Suprapubic skin (tissue), 4 donors: ENCODE data around the gene ST6GAL1. TPM values are rescaled to one million over a fixed set of nuclear protein-coding genes. Genes with fewer than 3 reads are reported as not detected.

Experiments used
- DNase-seq, 2 donors: peaks; one replicate each; pipeline ENCODE4 v3.0.0-alpha.2; 2019; ENCODE audit warnings: low spot score in 2 of 2
- H3K27ac ChIP-seq: fragments of 200-600 bp; sonication (generic); one replicate; pipeline ENCODE4 v1.5.1; 2019
- H3K27me3 ChIP-seq: fragments of 200-600 bp; sonication (generic); one replicate; pipeline ENCODE4 v1.5.1; 2019
- H3K36me3 ChIP-seq: fragments of 200-600 bp; sonication (generic); one replicate; pipeline ENCODE4 v1.5.1; 2019
- H3K4me1 ChIP-seq: fragments of 200-600 bp; sonication (generic); one replicate; pipeline ENCODE4 v1.5.1; 2019
- H3K4me3 ChIP-seq: fragments of 200-600 bp; sonication (generic); one replicate; pipeline ENCODE4 v1.5.1; 2019; ENCODE audit warnings: mild to moderate bottlenecking
- H3K9me3 ChIP-seq: fragments of 200-600 bp; sonication (generic); one replicate; pipeline ENCODE4 v1.5.1; 2019
- CTCF ChIP-seq, 2 donors: fragments of 200-600 bp in 1 of 2; fragments of 450-650 bp in 1 of 2; sonication (generic) in 1 of 2; IDR thresholded peaks; one replicate each; pipeline ENCODE4 v1.5.1; 2016 to 2019; ENCODE audit warnings: antibody characterized with exemption in 2 of 2, mild to moderate bottlenecking in 1 of 2, moderate library complexity in 1 of 2
- EP300 ChIP-seq: sonication (generic); formaldehyde crosslinking; IDR thresholded peaks from one replicate; pipeline ENCODE4 v1.6.1; 2017; ENCODE audit warnings: antibody characterized with exemption
- POLR2A ChIP-seq, 2 donors: fragments of 450-650 bp; IDR thresholded peaks; one replicate each; pipeline ENCODE4 v1.6.1; 2017; ENCODE audit warnings: antibody characterized with exemption in 2 of 2, mild to moderate bottlenecking in 2 of 2, moderate library complexity in 2 of 2
- POLR2AphosphoS5 ChIP-seq, 3 donors: sonication (generic); formaldehyde crosslinking; IDR thresholded peaks; one replicate each; pipeline ENCODE4 v1.6.1; 2017; ENCODE audit warnings: antibody characterized with exemption in 3 of 3
- WGBS: methylation state at CpG from one replicate; pipeline ENCODE4 v1.1.5; 2018; 5-methylcytosine and 5-hydroxymethylcytosine counted together
- total RNA-seq, 4 donors: library from RNA; depleted of rRNA; stranded (reverse); fragments of >200 nt; gene quantifications; one replicate each; pipeline ENCODE4 v1.1.0, GENCODE V29; 2016

Gene ST6GAL1
- total RNA-seq, 4 donors from 2014 or later: 23.9 to 42.2 (median 31.9) TPM

DNA sequence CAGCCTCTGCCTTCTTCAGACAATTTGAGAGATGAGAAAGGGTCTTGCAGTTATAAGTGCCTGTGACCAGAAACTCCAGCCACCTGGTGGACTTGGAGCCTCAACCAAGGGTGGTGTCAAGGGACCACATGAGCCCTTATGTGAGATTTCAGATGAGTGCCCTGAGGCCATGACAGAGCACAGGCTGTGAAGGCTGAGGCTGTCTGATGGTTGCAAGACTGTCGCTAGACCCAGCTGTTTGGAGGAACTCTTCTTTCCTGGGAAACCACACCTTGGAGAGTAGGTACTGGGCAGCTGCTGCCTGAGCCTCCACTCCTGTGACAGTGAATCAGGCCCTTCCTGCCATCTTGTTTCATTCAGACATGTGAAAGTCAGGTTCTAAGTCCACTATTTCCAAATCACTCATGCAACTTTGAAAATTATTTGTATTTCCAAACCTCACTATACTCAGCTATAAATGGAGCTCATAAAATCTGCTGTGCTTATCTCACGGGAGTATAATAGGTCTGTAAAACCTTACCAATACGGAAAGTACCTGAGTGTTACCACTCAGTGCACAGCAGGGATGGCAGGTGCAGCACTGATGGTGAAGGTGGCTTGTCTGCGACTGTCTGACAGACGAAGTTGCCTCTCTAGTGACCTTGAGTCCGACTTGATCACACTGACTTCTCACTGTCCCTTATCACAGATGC lies 109.5 kb downstream of the ST6GAL1 start:
- no peak overlapping the region for H3K27ac ChIP-seq

GRCh38 chr3:187040516-187041361 lies 110.4 kb downstream of the ST6GAL1 start:
- Histone ChIP-seq H3K4me3 (no peak overlapping the region), H3K36me3 (peaks cover 4% of the 10 kb centered on the region), H3K9me3 (no peaks in the 10 kb centered on the region), H3K27ac (no peak overlapping the region), H3K4me1 (peaks cover 3% of the 10 kb centered on the region), H3K27me3 (no peaks in the 10 kb centered on the region)
- no peak for TF ChIP-seq POLR2AphosphoS5 (IDR thresholded peaks at IDR 0.05)
- TF ChIP-seq POLR2A (IDR thresholded peaks at IDR 0.05): no peak
- no peak for TF ChIP-seq CTCF (IDR thresholded peaks at IDR 0.05)
- TF ChIP-seq EP300: no peak
- WGBS: 90% methylated on average over 5 of the region's 5 CpGs
- no peak for DNase-seq

More for the DNA sequence above, 109.5 kb downstream of the ST6GAL1 start:
- H3K9me3 ChIP-seq: no peaks in the 10 kb centered on the region
- no peak for DNase-seq
- H3K4me1 ChIP-seq: peaks cover 3% of the 10 kb centered on the region
- no peak for TF ChIP-seq POLR2A (IDR thresholded peaks at IDR 0.05)
- no peak for TF ChIP-seq CTCF (IDR thresholded peaks at IDR 0.05)
- TF ChIP-seq EP300: no peak
- no peak for TF ChIP-seq POLR2AphosphoS5 (IDR thresholded peaks at IDR 0.05)
- 97% methylated on average over 6 of the region's 6 CpGs for WGBS
- H3K27me3 ChIP-seq: no peaks in the 10 kb centered on the region
- no peak overlapping the region for H3K4me3 ChIP-seq
- peaks cover 4% of the 10 kb centered on the region for H3K36me3 ChIP-seq

DNA sequence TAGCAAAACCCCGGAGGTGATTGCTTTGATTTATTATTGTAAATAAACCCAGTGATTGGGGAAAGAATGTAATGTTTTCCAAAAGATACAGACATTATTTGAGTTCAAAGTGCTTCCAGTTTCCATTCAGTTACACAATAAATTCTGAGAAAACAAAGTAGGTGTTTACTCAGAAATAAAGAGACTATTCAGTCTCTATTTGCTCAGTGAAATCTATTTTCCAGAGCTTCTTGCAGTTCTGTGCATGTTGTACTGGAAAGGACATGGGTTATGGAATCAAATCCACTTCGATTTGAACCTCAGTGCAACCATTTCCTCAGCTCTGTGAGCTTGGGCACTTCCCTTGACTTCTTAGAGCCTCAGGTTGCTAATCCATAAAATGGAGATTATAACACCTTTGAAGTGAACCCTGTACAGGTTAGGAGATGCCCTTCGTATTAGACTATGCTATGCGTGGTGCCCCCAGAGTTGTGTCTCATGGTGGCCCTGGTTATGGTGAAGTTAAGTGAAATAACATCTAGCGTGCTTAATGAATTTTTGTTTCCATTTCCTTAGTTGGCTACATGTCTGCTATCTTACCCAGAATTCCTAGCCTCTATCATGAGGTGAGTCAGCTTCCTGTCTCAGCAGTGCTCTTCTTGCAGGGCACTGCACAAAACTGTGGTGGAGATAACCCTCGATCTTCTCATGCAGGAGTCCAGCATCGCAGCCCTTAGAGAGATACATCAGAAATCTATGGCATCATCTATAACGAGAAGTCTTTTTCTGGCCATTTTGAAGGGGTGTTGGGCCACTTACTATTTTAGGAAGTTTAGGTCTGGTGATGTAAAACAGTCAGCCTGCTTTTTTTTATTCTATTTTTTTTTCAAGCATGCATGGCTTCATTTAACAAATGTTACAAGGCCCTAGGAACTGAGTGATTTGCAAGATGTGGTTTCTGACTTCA lies 111.3 kb downstream of the ST6GAL1 start:
- Histone ChIP-seq H3K4me1 (peaks cover 3% of the 10 kb centered on the region), H3K4me3 (no peak overlapping the region), H3K36me3 (peaks cover 4% of the 10 kb centered on the region), H3K27ac (no peak overlapping the region), H3K27me3 (no peaks in the 10 kb centered on the region), H3K9me3 (no peaks in the 10 kb centered on the region)
- no peak for DNase-seq
- WGBS: 72% methylated on average over 8 of the region's 8 CpGs
- TF ChIP-seq POLR2A (IDR thresholded peaks at IDR 0.05) (no peak), POLR2AphosphoS5 (IDR thresholded peaks at IDR 0.05) (no peak), CTCF (IDR thresholded peaks at IDR 0.05) (no peak), EP300 (no peak)

DNA sequence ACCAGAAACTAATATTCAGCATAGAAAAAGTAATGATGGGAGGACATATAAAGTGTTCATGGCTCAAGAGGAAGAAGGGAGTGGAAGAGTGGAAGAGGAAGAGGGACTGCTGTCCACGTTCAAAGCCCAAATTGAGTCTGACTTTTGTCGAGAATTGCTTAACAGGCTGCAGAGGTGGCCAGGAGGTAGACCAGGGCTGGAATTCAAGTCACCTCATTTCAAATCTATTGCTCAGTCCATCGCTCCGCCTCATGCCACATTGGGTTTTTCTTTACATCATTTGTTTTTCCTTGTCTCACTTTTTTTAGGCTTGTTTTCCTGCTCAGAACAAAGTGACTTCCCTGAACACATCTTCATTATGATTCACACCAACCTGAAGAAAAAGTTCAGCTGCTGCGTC lies 112.0 kb downstream of the ST6GAL1 start:
- whole genome bisulfite sequencing: 93% methylated on average over 5 of the region's 5 CpGs
- TF ChIP-seq CTCF (IDR thresholded peaks at IDR 0.05): no peak
- TF ChIP-seq EP300: no peak
- TF ChIP-seq POLR2AphosphoS5 (IDR thresholded peaks at IDR 0.05): no peak
- TF ChIP-seq POLR2A (IDR thresholded peaks at IDR 0.05): no peak
- peaks cover 3% of the 10 kb centered on the region for H3K4me1 ChIP-seq
- DNase-seq: no peak
- H3K36me3 ChIP-seq: peaks cover 4% of the 10 kb centered on the region
- no peaks in the 10 kb centered on the region for H3K27me3 ChIP-seq
- no peak overlapping the region for H3K27ac ChIP-seq
- H3K9me3 ChIP-seq: no peaks in the 10 kb centered on the region
- H3K4me3 ChIP-seq: no peak overlapping the region
